HG02943 (cell line): ENCODE data around the gene GSE1.

ENCODE experiments used
- ATAC-seq: cut with Tn5 transposase; IDR thresholded peaks from one replicate; pipeline ENCODE4 v1.9.1; 2021; ENCODE audit warnings: mild to moderate bottlenecking, low read depth, moderate library complexity; ENCODE audit not compliant: unreplicated experiment

The GSE1 gene

DNA sequence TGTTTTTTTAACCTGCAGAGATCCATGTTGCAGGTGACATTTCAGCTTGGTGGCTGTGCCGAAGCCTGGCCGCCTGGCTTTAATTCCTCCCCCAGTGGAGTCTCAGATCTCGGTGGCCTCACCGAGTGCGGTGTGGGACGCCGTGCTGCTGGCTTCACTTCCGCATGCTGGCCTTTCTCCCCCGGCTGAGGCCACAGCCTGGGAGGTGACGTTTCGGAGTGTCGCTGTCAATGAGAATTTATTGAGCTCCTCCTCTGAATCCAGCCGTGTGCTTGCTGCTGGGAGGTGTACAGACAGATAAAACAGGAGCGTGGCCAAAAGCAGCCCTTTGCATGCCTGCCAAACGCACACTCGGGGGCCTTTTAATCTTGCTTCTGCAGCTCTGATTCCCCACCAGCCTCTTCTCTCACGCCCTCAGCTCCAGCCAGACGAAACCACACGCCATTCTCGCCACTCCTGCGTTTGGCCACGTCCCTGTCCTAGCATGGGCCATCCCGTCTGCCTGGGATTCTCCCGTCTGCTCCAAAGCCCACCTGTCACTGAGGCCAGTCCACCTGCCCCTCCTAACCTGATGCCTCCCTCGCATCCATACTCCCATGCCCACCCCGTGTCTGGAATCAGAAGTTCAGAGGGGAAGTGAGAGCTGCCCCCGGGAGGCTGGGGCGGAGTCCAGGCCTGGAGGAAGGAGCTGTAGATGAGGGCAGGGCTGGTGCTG is 3.6 kb downstream of the GSE1 start:
- no peak for ATAC-seq

DNA sequence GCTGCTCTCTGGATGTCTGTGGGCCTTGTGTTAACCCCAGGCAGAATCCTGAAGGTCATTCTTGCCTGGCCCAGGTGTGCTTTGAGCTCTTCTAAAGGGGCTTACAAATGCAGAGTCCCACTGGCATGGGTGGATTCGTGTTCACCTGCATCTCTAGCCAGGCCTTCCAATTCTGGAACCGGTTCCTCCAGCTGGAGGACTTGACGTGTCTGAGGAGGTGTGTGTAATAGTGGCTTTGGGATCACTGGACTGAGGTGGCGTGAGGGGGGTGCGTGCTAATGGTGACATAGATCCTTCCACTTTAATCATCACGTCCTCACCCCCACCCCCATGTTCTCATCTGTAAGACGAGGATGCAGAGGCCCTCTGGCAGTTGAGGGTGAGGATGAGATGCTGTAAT is 4.8 kb downstream of the GSE1 start:
- ATAC-seq = no peak

DNA sequence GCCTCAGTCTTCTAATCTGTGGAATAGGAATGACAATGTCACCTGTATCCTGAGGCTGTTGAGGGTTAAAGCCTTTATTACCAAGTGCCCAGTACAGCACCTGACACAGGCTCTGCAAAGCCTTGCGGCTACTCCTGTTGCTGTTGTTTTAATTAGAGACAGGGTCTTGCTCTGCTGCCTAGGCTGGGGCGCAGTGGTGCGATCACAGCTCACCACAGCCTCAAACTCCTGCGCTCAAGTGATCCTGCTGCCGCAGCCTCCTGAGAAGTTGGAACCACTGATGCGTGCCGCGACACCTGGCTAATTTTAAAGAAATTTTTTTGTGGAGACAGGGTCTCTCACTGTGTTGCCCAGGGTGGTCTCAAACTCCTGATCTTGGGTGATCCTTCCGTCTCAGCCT is 5.4 kb downstream of the GSE1 start:
- no peak for ATAC-seq

- ATAC-seq = no peak
Observed at GRCh38 chr16:85619101-85619891, 6.2 kb downstream of the GSE1 start.

DNA sequence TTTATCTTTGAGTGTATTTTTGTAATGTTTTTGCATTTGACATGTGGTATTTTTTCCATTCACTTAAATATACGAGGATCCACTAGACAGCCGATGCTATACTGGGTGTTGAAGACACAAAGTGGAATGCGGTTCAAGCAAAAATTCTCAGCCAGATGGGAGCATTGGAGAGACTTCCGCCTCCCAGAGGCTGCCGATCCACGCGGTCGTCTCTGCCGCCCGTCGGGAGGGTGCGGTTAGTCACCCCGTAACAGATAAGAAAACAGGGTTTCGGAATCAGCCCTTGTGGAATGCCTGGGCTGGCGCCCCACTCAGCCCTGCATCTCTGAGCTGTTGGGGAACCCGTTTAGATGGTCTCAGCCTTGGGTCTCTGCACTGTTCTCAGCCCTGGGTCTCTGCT is 7.3 kb downstream of the GSE1 start:
- ATAC-seq = no peak

DNA sequence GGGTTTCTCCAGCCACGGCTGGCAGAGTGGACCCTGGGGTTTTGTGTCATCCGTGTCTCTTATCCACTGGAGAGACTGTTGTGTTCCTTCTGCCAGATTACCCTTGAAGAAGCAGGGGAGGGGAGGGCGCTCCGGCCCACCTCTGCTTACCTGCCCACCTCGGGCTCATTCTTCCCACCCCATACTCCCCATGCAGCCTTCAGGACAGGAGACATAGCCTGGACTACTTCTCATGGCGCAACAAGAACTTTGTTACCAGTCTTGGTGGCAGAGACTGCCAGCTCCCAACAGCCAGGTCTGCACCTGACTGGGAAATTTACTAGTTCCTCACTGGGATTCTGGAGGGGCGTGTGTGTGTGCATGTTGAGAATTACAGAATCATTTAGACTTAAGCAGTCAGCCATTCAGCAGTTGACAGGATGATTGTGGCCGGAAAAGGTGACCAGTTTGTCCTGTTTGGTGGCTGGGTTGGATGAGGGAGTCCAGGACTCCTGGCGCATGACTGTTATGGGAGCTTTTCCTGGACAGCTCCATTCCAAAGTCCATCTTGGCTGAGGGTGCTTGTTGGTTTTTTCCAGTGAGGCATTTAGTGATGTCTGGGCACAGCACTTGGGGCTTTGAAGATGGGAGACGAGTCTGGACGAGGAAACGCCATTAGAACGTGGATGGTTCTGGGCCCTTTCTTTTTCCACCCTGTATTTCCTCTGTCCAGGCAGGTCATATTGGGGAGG is 8.7 kb downstream of the GSE1 start:
- ATAC-seq = no peak

DNA sequence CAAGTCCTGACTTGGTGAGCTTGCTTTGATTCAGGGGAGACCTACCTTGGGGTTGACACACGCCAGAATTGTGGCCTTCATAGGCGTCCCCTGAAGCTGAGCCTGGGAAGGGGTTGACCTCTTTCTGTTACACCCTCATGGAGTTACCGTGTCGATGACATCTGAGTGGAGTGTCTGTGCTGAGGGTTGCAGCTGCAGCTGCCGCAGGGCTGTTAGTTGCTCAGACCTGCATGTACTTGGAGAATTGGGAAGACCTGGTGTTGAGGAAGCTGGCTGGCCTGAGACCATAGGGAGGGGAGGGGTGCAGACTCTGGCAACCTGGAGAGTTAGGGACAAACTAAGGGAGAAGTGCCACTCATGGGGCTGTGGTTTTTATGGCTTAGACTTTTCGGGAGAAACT is 9.6 kb downstream of the GSE1 start:
- ATAC-seq = no peak

DNA sequence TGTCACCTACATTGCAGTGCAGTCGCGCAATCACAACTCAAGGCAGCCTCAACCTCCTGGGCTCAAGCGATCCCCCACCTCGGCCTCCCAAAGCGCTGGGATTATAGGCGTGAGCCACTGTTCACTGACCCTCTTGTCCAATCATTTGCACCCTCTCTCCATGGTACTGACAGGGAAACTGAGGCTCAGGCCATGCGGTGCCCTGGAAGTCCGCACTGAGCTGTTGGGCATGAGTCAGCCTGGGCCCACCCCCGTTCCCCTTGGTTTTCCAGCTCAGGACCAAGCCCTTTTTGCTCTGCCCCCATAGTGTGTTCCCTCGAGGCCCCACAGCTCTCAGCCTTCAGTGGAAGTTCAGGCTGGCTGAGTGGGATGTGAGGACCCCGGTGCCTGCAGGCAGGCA is 10.1 kb downstream of the GSE1 start:
- no peak for ATAC-seq

GRCh38 chr16:85623997-85624601 is 11.0 kb downstream of the GSE1 start:
- no peak for ATAC-seq

DNA sequence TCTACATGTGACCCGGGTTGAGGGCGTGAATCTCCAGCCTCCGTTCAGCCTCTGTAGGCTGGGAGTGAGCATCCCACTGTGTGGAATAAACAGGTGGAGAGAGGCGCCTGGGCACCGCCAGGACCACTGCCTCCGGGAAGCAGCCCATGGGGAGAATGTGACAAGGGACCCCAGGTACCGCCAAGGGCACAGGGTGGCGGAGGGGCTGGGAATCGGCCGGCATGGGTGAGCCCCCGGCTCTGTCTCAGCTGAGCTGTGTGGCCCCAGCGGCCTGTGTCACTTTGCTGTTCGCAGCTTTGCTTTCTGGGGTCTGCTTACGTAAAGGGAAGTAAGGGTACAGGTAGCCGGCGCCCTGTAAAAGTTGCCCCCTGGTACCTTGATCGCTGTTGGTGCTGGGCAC is 11.5 kb downstream of the GSE1 start:
- no peak for ATAC-seq

- ATAC-seq = no peak
Observed at GRCh38 chr16:85625053-85625452, 11.9 kb downstream of the GSE1 start.

GRCh38 chr16:85625485-85626117 is 12.5 kb downstream of the GSE1 start:
- no peak for ATAC-seq

GRCh38 chr16:85626191-85626981 is 13.3 kb downstream of the GSE1 start:
- no peak for ATAC-seq

- ATAC-seq = no peak
Observed at GRCh38 chr16:85627089-85627488, 14.0 kb downstream of the GSE1 start.

DNA sequence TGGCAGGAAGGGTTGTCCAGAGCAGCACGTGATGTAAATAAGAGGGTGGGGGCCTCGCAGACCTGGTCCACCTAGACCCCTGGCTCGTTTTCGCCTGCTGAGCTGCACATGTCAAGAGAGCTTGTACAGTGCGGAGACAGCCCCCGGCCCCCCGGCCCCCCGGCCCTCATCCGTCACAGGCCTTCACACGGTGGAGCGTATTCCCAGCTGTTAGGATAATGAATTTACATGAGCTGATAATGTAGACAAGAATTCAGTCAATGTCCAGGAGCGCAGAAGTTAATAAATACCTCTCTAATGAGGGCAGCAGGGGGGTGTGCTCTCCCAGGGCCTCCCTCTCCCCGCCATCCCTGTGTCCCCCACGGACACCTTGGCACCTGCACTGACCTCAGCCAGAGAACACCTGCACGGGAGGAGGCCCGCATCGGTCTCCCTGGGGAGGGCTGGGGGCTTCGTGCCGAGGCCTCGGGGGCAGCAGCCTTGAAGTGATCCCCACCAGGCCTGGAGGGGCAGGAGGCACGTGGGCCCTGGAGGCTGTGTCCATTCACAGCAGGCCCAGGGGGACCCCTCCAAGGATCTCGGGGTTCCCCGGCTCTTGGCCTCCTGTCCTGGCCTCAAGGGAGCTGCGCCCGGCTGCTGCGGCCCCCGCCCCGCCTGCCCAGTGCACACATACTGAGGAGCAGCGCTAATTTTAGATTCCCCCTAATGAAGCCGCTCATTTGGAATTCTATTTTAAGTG is 14.6 kb downstream of the GSE1 start:
- no peak for ATAC-seq

DNA sequence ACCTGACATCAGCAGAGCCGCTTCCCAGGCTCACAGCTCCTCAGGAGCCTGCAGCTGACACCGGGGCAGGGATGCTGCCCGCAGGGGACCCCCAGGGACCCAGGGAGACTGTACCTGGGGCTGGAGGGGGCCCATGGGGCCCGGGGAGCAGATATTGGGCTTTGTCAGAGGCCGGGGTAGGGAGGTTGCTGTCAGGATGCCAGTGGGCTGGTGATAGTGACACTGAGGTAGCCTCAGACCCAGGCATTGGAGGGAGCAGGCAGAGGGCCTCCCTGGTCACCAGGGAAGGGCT is 15.1 kb downstream of the GSE1 start:
- ATAC-seq = no peak

GRCh38 chr16:85628645-85629044 is 15.5 kb downstream of the GSE1 start:
- no peak for ATAC-seq

DNA sequence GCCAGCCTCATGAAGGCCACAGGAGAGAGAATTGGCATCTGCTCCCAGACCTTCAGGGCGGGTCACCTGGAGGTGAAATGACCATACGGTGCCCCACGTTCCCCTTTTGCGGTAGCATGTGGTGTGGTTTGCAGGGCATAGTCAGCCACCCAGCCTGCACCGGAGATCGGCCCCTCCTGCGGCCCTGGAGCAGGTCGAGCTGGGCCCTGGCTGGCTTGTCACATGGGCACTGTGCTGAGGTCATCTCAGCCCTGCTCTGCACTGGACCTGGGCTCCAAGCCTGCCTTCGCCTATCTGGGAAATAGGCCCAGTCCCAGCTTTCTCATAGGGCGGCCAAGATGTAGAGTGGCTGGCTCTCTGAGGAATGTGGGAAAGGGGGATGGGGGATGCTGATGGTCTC is 16.2 kb downstream of the GSE1 start:
- ATAC-seq = no peak

GRCh38 chr16:85629853-85630252 is 16.7 kb downstream of the GSE1 start:
- no peak for ATAC-seq
